ENCODE data around the gene FTO.

- TF ChIP-seq CTCF (IDR thresholded peaks at IDR 0.05) (no peak), EZH2 (IDR thresholded peaks at IDR 0.05) (no peak), EZH2phosphoT487 (IDR thresholded peaks at IDR 0.05) (no peak)
Measured at GRCh38 chr16:54174201-54174600, 470.2 kb downstream of the FTO start.
